ENCODE measurements around the gene PLPP6.
"Not testable (repeated sequence)": the region's sequence is repeated elsewhere in the genome, so short reads cannot be mapped to it uniquely, and the experiment has no call there.

The PLPP6 gene

GRCh38 chr9:4662108-4662988 lies at the start of gene PLPP6:
PLPP6 (plus strand) TSS chr9:4662294; CDS start chr9:4662376, 82 bp downstream.
- peak; percentile 96 for DNase-seq

GRCh38 chr9:4614627-4615026 lies 47.5 kb upstream of the PLPP6 start:
- DNase-seq: no peak

GRCh38 chr9:4615251-4615650 lies 46.8 kb upstream of the PLPP6 start:
- DNase-seq: no peak

- DNase-seq: no peak
These were observed 46.3 kb upstream of the PLPP6 start for GRCh38 chr9:4615778-4616177.

GRCh38 chr9:4617752-4618151 lies 44.3 kb upstream of the PLPP6 start:
- no peak for DNase-seq

GRCh38 chr9:4618700-4619099 lies 43.4 kb upstream of the PLPP6 start:
- DNase-seq: no peak

- DNase-seq: no peak
These were observed 41.9 kb upstream of the PLPP6 start for GRCh38 chr9:4620057-4620765.

- no peak for DNase-seq
These were observed 41.1 kb upstream of the PLPP6 start for GRCh38 chr9:4620881-4621555.

GRCh38 chr9:4622016-4622415 lies 40.1 kb upstream of the PLPP6 start:
- no peak for DNase-seq

GRCh38 chr9:4630836-4631235 lies 31.3 kb upstream of the PLPP6 start:
- no peak for DNase-seq

GRCh38 chr9:4638968-4639367 lies 23.1 kb upstream of the PLPP6 start:
- no peak for DNase-seq

GRCh38 chr9:4639420-4639819 lies 22.7 kb upstream of the PLPP6 start:
- DNase-seq: no peak

GRCh38 chr9:4640027-4640426 lies 22.1 kb upstream of the PLPP6 start:
- DNase-seq: peak; percentile 34

- DNase-seq: no peak
These were observed 19.7 kb upstream of the PLPP6 start for GRCh38 chr9:4642351-4642750.

GRCh38 chr9:4654084-4654483 lies 8.0 kb upstream of the PLPP6 start:
- no peak for DNase-seq

- DNase-seq: no peak
These were observed 7.6 kb upstream of the PLPP6 start for GRCh38 chr9:4654538-4654937.

GRCh38 chr9:4656196-4656595 lies 5.9 kb upstream of the PLPP6 start:
- DNase-seq: not testable (repeated sequence)

- DNase-seq: no peak
These were observed 5.5 kb upstream of the PLPP6 start for GRCh38 chr9:4656621-4657020.

GRCh38 chr9:4657426-4658159 lies 4.5 kb upstream of the PLPP6 start:
- DNase-seq: no peak

- not testable (repeated sequence) for DNase-seq
These were observed 1.4 kb upstream of the PLPP6 start for GRCh38 chr9:4660665-4661064.

GRCh38 chr9:4661165-4661564 lies 929 bp upstream of the PLPP6 start:
- no peak for DNase-seq

- DNase-seq: no peak
These were observed 483 bp upstream of the PLPP6 start for GRCh38 chr9:4661611-4662010.

All from NCI-H2171 (cell line).